Measurements from ENCODE around the gene LDLRAD3.

The LDLRAD3 gene

DNA sequence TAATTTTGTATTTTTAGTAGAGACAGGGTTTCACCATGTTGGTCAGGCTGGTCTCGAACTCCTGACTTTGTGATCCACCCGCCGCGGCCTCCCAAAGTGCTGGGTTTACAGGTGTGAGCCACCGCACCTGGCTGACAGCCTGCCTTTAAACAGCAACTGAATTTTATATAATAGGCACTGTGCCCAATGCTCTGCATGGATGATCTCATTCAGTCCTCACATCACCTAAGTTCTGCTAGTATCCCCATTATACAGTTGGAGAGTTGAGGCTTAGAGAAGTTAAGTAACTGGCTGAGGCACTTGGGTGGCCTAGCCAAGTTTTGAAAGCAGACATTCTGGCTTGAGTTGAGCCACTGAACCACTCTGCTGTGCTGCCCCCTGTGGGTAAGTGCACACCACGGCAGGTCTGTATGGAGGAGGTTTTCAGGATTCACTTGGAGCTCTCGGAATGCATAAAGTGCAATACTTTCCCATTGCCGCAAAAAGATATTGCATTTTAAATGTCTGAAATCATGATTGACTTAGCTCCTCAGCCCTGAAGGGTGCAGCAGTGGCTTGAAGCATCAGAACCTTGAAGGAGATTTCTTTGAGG lies 112.4 kb downstream of the LDLRAD3 start:
- DNase-seq, result no peak

DNA sequence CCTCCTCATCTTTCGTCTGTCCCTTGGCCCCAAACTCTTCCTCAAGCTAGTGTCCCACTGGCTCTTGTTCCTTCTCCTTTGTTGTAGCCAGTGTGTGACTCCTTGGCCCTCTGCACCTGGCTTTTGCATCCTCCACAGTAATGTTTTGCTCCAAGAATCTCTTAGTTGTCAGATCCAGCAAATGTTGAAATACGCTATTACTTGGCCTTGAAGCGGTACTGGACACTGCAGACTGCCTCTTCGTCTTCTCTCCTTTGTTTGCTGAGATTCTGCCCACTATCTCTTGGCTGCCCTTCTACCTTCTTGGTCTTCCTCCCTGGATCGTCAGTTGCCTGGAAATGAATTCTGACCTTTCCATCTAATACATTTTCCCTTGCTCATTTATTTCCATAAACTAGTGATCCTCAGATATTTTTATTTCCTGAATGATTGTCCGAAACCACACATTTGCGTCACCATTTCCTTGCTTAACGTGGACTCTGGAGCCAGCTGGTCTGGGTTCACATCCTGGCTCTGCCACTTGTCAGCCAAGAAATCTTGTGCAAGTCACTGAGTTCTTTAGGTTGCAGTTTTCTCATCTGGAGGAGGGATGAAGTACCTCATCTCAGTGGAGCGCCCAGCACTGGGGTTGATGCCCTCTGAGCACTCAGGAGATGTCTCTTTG lies 113.6 kb downstream of the LDLRAD3 start:
- no peak for DNase-seq

DNA sequence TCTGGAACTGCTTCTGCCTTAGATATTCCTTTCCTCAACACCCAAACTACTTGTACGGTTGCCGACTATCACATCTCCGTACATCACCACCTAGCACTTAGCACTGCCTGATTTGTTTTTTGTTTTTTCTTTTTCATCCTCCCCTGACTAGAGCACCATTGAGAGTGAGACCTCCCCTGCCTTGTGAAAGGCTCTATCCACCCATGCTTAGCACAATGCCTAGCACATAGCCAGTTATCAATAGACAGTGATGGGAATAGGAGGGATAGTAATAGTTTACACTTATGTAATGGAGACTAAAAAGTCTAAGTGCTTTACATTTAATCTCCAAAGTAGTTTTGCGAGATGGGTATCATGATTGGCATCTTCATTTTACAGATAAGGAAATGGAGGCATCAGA lies 115.8 kb downstream of the LDLRAD3 start:
- DNase-seq, result no peak

DNA sequence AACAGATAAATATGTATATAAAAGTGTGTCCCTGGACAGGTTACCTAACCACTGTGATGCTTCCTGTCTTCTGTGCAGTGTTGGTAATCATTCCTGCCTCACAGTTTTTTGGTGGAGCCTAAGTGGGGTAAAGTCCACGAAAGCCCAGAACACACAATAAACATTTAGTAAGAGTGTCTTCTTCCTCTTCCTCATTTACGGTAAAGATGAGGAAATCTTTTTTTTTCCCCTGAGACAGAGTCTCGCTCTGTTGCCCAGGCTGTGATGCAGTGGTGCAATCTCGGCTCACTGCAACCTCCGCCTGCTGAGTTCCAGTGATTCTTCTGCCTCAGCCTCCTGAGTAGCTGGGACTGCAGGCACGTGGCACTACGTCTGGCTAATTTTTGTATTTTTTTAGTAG lies 117.1 kb downstream of the LDLRAD3 start:
- DNase-seq, result no peak

DNA sequence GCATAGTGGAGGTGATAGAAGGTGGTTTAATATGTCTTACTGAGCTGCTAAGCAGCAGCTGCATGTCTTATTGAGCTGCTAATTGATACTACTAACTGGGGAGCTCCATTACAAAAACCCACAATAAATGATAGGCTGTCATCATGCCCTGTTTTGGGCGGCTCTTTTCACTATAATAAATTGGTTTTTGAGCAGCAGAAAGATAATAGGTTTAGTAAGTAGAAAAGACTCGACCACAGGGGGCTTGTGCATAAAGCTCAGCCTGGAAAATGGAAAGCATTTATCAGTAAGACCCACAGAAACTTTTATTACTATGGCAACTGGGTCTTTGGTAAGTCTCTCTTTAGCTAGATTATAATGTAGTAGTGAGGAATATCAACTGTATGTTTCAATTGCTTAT lies 117.6 kb downstream of the LDLRAD3 start:
- no peak for DNase-seq

DNA sequence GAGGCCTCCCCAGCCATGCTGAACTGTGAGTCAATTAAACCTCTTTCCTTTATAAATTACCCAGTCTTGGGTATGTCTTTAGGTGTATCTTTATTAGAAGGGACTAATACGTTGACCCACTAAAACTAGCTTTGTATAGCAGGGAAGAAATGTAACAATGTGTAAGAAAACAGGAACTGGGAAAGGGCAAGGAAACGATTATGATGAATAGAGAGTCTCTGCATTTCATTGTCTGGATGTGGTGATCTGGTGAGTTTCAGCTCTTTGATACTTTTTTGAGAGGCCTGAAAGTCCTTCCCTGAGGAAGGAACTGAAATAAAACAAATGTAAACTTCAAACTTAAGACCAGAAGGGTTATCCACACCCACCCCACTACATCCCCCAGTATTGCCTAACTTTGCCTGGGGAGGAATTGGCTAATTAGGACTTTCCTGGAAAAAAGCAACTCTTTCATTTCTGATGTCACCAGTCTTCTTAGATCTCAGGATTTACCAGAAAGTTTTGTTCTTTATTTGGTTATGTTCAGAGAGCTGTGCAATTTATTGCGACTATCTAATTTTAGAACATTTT lies 119.0 kb downstream of the LDLRAD3 start:
- no peak for DNase-seq

DNA sequence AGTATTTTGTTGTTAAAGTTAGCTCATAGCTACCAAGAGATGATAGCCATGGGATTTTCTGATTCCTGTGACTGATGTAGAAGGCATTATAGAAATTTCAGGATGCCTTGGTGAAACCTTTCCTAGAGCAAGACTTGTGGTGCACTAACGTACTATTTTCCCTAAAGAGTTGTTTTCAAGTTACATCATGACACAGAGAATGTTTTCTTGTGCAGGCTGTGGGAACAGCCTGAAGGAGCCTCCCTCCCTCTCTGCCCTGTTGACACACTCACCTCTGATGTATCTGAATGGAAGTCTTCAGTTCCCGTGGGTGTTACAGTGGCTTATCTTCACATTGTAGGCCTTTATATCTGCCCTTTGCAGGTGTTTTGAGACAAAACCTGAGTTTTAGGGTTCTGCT lies 121.6 kb downstream of the LDLRAD3 start:
- no peak for DNase-seq

DNA sequence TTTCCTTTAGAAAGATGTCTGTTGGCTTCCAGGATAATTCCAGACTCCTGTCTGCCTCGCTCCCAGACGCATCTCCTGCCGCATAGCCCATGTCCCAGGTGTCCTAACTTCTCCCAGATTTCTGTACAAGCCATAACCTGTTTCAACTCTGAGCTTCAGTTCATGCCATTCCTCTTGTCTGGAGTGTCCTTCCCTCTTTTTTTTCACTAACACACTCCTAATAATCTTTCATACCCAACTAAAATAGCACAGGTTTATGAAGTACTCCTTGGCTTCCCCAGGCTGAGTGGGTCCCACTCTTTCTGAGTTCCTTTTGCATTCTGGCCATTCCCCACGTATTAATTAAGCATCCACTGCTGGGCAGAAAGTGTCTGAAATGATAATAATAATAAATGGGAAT lies 123.0 kb downstream of the LDLRAD3 start:
- no peak for DNase-seq

DNA sequence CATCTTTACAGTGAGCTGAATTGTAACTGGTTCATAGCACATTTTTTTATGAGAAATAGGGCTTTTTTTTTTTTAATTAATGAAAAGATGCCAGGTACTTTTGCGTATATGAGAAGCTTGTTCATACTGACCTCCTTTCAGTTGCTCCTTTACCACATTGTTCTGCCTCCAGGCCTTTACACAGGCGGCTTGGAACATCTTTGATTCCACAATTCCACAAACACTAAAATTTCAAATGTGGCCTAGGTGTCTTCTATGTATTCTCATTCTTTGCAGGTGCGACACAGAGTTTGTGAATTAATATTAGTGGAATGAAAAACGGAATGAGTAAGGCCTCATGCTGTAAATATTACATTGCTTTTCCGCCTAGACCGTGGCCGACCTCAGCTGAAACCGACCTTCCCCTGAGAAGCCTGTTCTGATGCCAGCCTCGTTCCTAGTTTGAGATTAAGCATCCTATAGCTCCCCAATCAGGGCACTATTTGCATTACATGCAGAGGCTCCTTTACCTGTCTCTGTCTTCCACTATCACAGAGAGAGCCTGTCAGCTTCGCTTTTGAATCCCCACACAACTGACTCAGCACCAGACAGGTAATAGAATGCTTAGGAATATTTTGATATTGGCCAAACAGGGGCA lies 125.8 kb downstream of the LDLRAD3 start:
- no peak for DNase-seq

DNA sequence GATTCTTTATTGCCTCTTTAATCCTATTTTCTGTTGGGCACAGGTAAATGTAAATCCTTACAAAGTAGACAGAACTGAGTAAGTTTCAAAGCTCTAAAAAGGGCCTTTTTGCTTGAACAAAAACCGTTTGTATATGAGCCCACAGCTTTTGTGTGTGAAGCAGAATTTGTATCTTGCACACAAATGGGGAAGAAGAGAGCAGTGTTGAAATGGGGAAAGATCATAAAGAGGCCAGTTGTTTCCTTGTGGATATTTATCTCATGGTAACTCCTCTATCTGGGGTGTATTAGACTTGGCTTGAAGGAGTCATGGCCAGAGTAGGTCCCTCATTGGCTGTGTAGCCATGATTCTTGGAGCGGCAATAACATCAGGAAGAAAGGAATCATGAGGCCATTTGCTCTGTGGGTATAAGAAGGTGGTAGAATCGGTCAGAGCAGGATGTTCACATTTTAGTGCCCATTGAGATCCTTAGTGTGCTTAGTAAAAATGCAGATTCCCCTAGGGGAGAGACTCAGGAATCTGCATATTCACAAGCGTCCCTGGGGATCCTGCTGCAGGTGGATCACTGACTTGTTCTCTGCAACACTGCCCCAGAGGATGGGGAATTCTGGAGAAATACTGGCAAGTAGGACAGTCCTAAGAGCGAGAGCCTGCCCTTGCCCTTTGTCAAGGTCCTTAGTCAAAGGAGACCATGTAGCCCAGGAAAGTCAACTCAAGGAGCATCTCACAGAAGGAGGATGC lies 126.5 kb downstream of the LDLRAD3 start:
- DNase-seq, result no peak

DNA sequence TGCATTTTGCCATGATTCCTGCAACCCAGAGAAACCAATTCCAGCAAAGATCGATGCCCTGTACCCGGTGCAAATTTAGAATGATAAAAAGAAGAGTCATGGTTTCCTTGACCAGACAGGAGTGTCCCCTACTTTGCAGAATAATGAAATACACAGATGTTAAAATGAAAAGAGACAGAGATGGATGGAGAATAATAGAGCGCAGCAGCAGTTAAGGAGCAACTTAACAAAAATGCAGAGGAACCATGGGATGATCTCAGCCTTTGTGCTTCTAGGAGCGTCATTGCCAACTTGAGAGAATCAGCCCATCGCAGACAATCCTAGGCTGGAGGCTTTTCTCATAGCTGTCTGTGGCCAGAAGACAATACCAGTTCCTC lies 127.1 kb downstream of the LDLRAD3 start:
- no peak for DNase-seq

DNA sequence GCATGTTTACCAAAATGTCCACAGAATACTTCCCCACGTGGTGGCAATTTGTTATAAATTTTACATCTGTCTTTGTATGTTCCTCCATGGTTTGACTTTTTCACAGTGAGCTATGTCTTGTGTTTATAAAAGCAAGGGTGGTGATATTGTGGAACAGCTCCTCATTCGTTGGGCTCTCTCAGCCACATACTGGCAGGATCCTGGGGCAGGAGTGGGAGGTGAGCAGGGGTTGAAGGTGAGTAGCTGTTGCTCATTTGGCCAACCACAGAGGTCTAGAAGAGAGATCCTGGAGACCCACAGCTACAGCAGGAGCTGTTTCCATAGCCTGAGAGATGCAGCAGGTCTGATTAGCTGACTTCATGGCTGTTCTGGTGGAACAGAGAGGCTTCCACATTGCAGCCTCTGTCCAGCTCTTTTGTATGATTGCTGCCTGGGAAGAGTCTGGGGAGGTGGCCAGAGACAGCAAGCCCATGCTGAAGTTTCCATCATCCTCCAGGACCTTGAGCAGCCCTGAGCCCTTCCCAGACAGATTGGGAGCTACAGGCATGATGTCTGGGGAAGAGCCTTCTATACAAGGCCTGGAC lies 128.1 kb downstream of the LDLRAD3 start:
- DNase-seq, result no peak

DNA sequence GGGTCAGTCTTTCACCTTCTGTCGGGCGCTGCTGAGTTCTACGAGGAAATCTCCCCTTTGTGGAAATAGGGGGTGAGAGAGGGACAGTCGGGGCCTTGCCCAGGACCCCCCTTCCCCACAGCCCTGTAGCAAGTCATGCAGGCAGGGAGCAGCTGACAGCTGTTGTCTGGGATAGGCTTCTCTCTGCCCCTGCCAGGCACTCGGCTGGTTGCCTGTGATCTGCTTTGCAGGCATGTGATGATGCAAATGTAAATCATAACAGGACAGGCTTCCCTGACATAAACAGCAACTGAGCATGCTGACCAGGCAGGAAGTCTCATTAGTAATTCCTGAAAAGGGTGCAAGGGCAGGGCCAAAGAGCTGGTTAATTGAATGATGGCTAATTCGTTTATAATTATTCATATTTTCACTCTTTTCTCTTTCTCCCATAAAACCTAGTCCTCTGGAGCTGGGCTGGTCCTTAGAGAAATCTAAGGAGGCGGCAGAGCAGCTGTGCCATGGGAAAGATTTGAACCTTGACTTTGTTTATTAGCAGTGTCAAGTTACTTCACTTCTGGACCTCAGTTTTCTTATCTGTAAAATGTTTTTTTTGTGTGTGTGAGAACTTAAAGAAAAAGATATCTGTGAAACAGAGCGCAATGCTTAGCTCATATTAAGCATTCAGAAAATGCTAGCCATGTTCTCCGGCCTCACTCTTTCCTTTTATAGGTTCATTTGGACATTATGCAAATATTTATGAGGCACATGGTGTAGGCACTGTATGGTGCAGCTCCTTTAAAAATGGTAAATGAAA lies 129.7 kb downstream of the LDLRAD3 start:
- DNase-seq, result no peak

DNA sequence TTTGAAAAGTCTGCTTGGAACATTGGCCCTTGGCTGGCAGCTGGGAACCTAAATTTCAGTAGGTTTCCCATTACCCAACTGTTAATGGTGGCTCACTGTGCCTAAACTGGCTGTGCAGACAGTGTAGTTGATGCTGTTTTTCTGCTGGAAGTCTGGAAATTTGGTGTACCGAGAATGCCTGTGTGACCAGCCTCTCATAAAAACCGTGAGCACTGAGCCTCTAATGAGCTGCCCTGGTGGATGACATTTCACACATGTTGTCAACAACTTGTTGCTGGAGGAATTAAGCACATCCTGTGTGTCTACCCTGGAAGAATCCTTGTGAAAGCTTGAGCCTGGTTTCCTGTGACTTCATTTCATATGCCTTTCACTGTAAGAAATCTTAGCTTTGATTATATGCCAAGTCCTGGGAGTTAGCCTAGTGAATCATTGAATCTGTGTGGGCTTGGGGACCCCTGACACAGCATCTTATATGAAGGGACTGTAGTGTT lies 131.1 kb downstream of the LDLRAD3 start:
- no peak for DNase-seq

DNA sequence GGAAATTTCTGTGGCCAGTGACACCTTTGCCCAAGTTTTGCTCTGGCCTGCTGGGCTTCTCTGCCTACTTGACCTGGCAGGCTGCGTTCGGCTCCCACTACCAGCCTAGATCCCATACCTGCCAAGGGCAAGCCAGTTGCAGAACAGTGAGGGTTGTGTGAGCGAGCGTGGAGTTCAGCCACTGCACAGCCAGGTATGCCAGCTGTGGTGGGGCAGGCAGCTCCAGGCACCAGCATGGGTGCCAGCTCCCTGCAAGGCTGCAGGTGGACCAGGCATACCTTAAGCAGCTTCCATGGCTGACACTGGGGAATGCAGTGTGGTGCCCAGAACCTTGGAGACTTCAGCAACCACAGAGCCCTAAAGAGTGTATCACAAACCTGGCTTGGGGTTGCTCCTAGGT lies 133.5 kb downstream of the LDLRAD3 start:
- no peak for DNase-seq

DNA sequence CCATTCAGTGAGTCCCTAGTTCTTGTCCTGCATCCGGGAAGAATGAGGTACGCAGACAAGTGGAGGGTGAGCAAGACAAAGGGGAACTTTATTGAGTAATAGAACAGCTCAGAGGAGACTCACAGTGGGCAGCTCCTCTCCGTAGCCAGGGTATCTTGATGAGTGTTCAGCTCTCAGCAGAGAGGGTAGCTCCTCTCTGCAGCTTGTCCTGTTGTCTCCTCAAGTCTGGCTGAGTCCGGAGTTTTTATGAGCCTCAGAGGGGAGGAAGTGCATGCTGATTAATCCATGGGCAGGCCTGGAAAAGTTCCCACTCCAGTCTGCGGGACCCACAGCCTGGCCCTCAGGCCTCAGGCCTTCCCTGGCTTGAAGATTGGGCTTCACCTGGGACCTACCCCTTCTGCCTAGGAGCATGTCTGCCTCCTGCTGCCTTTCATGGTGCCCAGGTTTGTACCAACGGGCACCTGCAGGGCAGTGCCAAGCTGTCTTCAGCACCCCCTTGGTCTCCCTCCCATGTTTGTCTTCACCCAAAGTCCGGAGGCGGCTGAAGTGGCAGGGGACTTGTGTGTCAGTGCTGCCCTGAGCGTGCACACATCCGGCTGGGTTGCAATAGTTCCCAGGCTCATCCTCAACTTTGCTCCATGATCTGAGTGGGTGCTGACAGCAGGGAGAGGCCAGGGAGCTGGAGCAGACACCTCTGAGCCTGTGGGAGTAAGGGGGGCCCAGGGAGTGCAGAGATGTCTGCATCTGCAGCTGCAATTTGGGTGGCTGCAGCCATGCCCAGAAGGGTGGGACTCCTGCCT lies 134.2 kb downstream of the LDLRAD3 start:
- DNase-seq, result no peak

DNA sequence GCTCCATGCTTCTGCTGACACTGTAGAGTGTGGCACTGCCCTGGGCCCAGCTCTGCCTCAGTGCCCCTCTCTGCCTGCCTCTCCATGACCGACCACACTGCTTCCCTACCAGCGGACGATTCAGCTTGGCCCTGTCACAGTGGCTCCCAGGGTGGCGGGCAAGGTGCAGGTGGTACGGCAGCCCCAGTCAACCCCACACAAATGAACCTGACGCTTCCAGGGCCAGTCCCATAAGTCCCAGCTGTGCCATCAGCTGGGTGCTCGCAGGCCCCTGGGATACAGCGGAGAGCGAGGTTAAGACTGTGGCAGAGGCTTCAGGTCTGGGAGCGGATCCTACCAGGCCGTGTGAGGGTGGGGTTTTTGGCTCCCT lies 134.8 kb downstream of the LDLRAD3 start:
- no peak for DNase-seq

DNA sequence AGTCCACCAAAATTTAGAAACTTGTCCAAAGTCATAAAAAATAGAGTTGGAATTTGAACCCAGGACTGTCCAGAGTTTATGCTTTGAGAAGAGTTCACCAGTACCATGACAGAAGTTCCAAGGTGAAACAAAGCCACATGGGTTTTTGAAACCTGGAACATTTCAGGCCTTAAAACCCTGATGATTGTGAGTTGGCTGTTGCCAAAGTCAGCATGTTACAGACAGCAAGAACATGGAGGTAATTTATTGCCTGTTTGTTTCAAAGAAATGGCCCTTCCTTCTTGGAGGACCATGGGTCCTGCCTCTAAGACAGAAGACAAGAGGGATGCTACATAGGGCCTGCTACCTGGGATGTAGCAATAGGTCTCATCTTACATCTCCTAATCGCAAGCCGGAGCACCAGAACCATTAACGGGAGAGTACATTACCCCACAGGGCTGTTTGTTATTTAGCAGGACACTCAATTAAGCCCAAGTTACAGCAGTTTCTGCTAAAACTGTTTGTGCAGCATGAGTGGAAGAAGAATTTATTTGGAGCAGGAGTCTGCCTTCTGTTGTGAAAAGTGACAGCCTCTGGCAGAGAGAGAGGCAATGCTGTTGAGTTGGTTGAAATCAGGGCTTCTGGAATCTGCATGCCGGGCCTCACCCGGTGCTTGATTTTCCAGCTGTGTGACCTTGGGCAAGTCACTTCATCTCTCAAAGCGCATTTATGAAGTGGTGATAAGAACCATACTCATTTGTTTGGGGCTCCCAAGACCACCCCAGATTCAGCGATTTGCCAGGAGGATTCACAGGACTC lies 136.2 kb downstream of the LDLRAD3 start:
- DNase-seq, result no peak

DNA sequence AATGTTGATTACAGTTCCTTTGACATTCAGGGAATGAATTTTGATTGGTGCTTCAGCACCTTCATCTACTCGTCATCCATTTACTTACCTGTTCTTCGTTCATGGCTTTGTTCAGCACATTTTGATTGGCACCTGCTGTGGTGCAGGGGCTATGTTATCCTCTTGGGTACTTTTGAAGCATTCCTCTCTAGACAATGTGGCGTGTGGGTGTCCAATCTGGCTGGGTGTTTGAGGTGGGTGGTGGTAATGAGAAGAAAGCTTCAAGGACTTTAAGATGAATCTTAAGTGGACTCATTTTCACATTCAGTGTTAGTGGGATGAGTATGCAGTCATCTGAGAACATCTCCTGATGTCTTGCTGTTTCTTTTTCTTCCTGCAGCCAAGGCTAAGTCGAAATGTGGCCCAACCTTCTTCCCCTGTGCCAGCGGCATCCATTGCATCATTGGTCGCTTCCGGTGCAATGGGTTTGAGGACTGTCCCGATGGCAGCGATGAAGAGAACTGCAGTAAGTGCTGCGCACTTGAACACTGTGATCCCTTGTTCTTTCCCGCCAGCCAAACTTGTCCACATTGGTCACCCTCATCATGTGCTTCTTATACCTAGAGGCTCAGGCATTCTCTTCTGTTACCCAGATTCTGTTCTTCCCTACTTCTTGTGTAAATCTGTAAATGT lies 137.5 kb downstream of the LDLRAD3 start:
- DNase-seq, result no peak

DNA sequence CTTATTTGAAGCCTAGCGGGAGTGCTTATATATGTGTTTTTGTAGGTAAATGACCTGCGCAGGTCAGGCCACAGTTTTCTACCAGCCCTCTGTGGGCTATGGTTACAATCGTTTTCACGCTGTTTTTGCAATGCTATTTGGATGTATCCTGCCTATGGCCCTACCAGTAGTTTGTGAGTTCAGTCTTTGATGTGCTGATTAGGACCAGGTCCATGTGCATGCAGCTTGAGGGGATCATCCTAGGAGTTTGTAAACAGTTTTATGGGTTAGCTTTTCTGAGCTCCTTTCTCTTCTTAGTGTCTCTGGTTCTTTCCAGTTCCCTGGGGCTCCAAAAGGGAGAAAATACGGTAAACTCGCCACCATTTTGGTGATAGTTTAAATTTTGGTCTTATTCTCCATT lies 142.5 kb downstream of the LDLRAD3 start:
- DNase-seq, result no peak

All from NCI-H1092 (cell line).